CD14-positive monocyte (primary cell): Measurements from ENCODE around the gene IGF2BP2. TPM values are rescaled to one million over a fixed set of nuclear protein-coding genes. Genes with fewer than 3 reads are reported as not detected.

Experiments
- DNase-seq, 3 donors: peaks; one replicate each; pipeline ENCODE4 v3.0.0-alpha.2; 2011 to 2022
- H2AFZ ChIP-seq: 2 replicates; pipeline ENCODE4 v1.6.0; 2012; ENCODE audit warnings: mild to moderate bottlenecking, low read depth, low read length, inconsistent platforms; ENCODE audit not compliant: insufficient read depth, poor library complexity, severe bottlenecking
- H3K27ac ChIP-seq, 2 donors: 1 replicate in 1 of 2; 2 replicates in 1 of 2; pipeline ENCODE4 v1.5.1; 2012 to 2013; ENCODE audit warnings: low read length in 2 of 2, control low read depth in 1 of 2, inconsistent platforms in 1 of 2, low read depth in 1 of 2, mild to moderate bottlenecking in 1 of 2
- H3K27me3 ChIP-seq, 2 donors: one replicate each; pipeline versions ENCODE4 v1.6.0 to v1.6.1; 2011 to 2013; ENCODE audit warnings: low read length in 2 of 2; ENCODE audit not compliant: control insufficient read depth in 2 of 2, insufficient read depth in 2 of 2
- H3K36me3 ChIP-seq, 2 donors: replicated peaks in 1 of 2; 1 replicate in 1 of 2; 2 replicates in 1 of 2; pipeline versions ENCODE4 v1.5.1 to v1.6.1; 2012 to 2013; ENCODE audit warnings: low read length in 2 of 2, control low read depth in 1 of 2, inconsistent platforms in 1 of 2, mild to moderate bottlenecking in 1 of 2; ENCODE audit not compliant: insufficient read depth in 2 of 2, control insufficient read depth in 1 of 2
- H3K4me1 ChIP-seq, 2 donors: 1 replicate in 1 of 2; 2 replicates in 1 of 2; pipeline versions ENCODE4 v1.5.1 to v1.6.1; 2012 to 2013; ENCODE audit warnings: low read length in 2 of 2, control low read depth in 1 of 2, inconsistent platforms in 1 of 2, mild to moderate bottlenecking in 1 of 2, moderate library complexity in 1 of 2; ENCODE audit not compliant: insufficient read depth in 2 of 2, control insufficient read depth in 1 of 2
- H3K4me2 ChIP-seq: replicated peaks from 2 replicates; pipeline ENCODE3; 2012; ENCODE audit warnings: low read length, moderate library complexity, mild to moderate bottlenecking; ENCODE audit not compliant: poor library complexity, severe bottlenecking; ENCODE audit errors: extremely low read depth
- H3K4me3 ChIP-seq, 3 experiments: fragments of 200-600 bp in 1 of 3; sonication (generic) in 1 of 3; replicated peaks in 1 of 3; 1 replicate in 2 of 3; 2 replicates in 1 of 3; pipeline ENCODE4 v1.5.1; 2011 to 2013; ENCODE audit warnings: low read length in 3 of 3, mild to moderate bottlenecking in 3 of 3, control low read depth in 2 of 3, low read depth in 2 of 3, inconsistent platforms in 1 of 3, moderate library complexity in 1 of 3
- H3K79me2 ChIP-seq: 2 replicates; pipeline ENCODE4 v1.6.0; 2012; ENCODE audit warnings: mild to moderate bottlenecking, control low read depth, inconsistent platforms, low read length, moderate library complexity; ENCODE audit not compliant: insufficient read depth
- H3K9ac ChIP-seq: 2 replicates; pipeline ENCODE4 v1.6.0; 2017; ENCODE audit warnings: low read length, mild to moderate bottlenecking; ENCODE audit not compliant: insufficient read depth, poor library complexity, severe bottlenecking
- H3K9me3 ChIP-seq, 2 donors: replicated peaks in 1 of 2; 1 replicate in 1 of 2; 2 replicates in 1 of 2; pipeline versions ENCODE4 v1.5.1 to v1.6.1; 2012 to 2013; ENCODE audit warnings: low read length in 2 of 2, control low read depth in 1 of 2; ENCODE audit not compliant: control insufficient read depth in 1 of 2, insufficient read depth in 1 of 2
- H4K20me1 ChIP-seq: 2 replicates; pipeline ENCODE4 v1.6.0; 2012; ENCODE audit warnings: mild to moderate bottlenecking, low read length, control low read depth, moderate library complexity; ENCODE audit not compliant: insufficient read depth
- H3K27ac Mint-ChIP-seq, 7 donors: one replicate each; pipeline ENCODE4 v1.8.0; 2020; ENCODE audit warnings: mild to moderate bottlenecking in 7 of 7, mixed read lengths in 7 of 7, moderate library complexity in 6 of 7, inconsistent platforms in 2 of 7
- H3K27me3 Mint-ChIP-seq, 3 donors: one replicate each; pipeline ENCODE4 v1.8.0; 2021 to 2022; ENCODE audit warnings: low read depth in 3 of 3, mild to moderate bottlenecking in 3 of 3, mixed read lengths in 3 of 3, moderate library complexity in 3 of 3, inconsistent platforms in 1 of 3
- H3K36me3 Mint-ChIP-seq, 2 donors: one replicate each; pipeline ENCODE4 v1.8.0; 2020; ENCODE audit warnings: mixed read lengths in 2 of 2, inconsistent platforms in 1 of 2, mild to moderate bottlenecking in 1 of 2
- H3K4me1 Mint-ChIP-seq: one replicate; pipeline ENCODE4 v1.8.0; 2020; ENCODE audit warnings: mild to moderate bottlenecking, mixed read lengths
- H3K4me3 Mint-ChIP-seq, 2 donors: one replicate each; pipeline ENCODE4 v1.8.0; 2020; ENCODE audit warnings: mild to moderate bottlenecking in 2 of 2, mixed read lengths in 2 of 2, moderate library complexity in 1 of 2
- H3K9me3 Mint-ChIP-seq, 7 donors: one replicate each; pipeline ENCODE4 v1.8.0; 2020 to 2022; ENCODE audit warnings: mixed read lengths in 7 of 7, mild to moderate bottlenecking in 6 of 7, moderate library complexity in 6 of 7, inconsistent platforms in 2 of 7
- CTCF ChIP-seq: fragments of 200-600 bp; IDR thresholded peaks from one replicate; pipeline ENCODE4 v1.8.0; 2022; ENCODE audit warnings: antibody characterized with exemption, mild to moderate bottlenecking
- WGBS: methylation state at CpG from one replicate; pipeline ENCODE4 v1.1.5; 2013; ENCODE audit warnings: missing lambda C conversion rate; ENCODE audit not compliant: insufficient coverage; 5-methylcytosine and 5-hydroxymethylcytosine counted together
- intact Hi-C, 2 donors: fragments of 100-400 bp; cut with micrococcal nuclease; formaldehyde crosslinking; loops; one replicate each; pipeline versions ENCODE4 v1.15.0 to v1.15.1; 2023
- polyA plus RNA-seq, 3 donors: library from polyadenylated mRNA; depleted of rRNA in 1 of 3; unstranded in 2 of 3; stranded (reverse) in 1 of 3; fragments of 300-500 nt in 2 of 3; fragments of >200 nt in 1 of 3; fragmentation: Illumina TruSeq in 2 of 3; gene quantifications; 1 replicate in 2 of 3; 2 replicates in 1 of 3; pipeline ENCODE4 v1.2.3, GENCODE V29; 2012 to 2021

The IGF2BP2 gene
- polyA plus RNA-seq, 3 donors: 0.78 to 2.8 (median 1.00) TPM

DNA sequence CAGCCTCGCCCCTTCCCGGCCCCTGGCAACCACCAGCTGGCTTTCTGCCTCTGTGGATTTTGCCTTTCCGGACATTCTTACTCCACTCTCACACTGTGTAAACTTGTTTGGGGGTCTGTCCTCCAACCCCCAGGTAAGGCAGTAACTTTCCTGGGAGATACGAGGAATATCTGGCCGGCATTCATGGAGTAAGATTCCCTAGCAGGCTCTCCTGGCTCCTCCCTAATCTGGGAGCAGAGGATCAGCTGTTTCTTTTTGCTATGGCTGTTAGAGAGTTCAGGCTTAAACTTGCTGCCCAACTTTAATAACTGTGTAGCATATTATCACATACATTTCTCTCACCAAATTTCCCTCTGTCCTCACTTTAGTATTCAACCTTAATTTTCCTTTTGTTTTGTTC, 64.3 kb downstream of the IGF2BP2 start:
- Histone ChIP-seq H4K20me1 (no peaks in the 10 kb centered on the region), H3K4me1 (peaks cover 20 to 25% of the 10 kb centered on the region in 2 donors), H3K9me3 (peaks cover 0 to 5% of the 10 kb centered on the region in 2 donors), H3K36me3 (no peaks in the 10 kb centered on the region), H3K4me2 (no peak overlapping the region), H3K27me3 (no peaks in the 10 kb centered on the region), H3K4me3 (no peak overlapping the region), H3K9ac (no peak overlapping the region), H2AFZ (no peak overlapping the region), H3K79me2 (peaks cover 62% of the 10 kb centered on the region), H3K27ac (no peak overlapping the region)
- Mint-ChIP-seq H3K36me3 (peaks cover 12 to 14% of the 10 kb centered on the region in 2 donors), H3K4me3 (no peak overlapping the region), H3K27me3 (peaks cover 0 to 1% (median 0%) of the 10 kb centered on the region in 3 donors), H3K4me1 (peaks cover 44% of the 10 kb centered on the region), H3K27ac (no peak overlapping the region), H3K9me3 (peaks cover 4 to 10% (median 8%) of the 10 kb centered on the region in 7 donors)
- DNase-seq: no peak
- no peak for TF ChIP-seq CTCF
- intact Hi-C loops: no loop called here
- 70% methylated on average over 2 of the region's 5 CpGs for WGBS

DNA sequence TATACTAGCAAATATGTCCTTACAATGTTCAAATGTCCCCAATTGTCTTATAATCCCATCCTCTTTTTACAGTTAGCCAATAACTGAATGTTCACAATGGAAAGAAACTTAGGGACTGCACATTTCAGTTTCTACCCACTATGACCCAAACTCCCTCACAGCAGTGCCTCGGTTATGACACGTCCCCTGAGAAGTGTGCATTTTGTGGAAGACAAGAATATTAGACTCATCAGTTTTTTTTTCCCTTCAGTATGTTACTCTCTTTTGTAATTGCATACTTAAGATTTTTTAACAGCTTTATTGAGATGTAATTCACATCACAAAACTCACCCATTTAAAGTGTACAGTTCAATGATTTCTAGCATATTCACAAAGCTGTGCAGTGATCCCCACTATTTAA, 64.8 kb downstream of the IGF2BP2 start:
- H3K9me3 Mint-ChIP-seq: peaks cover 6 to 14% (median 10%) of the 10 kb centered on the region in 7 donors
- WGBS: no CpG with 5 or more reads among the region's 2 CpGs
- H3K27me3 Mint-ChIP-seq: no peaks in the 10 kb centered on the region
- H3K9ac ChIP-seq: no peak overlapping the region
- no peak overlapping the region for H3K4me3 ChIP-seq
- H3K4me1 Mint-ChIP-seq: peaks cover 39% of the 10 kb centered on the region
- no peak overlapping the region for H3K27ac ChIP-seq
- no peak overlapping the region for H3K4me2 ChIP-seq
- peaks cover 16 to 22% of the 10 kb centered on the region in 2 donors for H3K4me1 ChIP-seq
- H3K36me3 Mint-ChIP-seq: peaks cover 15 to 16% of the 10 kb centered on the region in 2 donors
- intact Hi-C loops: no loop called here
- peaks cover 62% of the 10 kb centered on the region for H3K79me2 ChIP-seq
- no peaks in the 10 kb centered on the region for H4K20me1 ChIP-seq
- DNase-seq: no peak
- peak overlapping the region in 1 of 7 donors; percentile 2 for H3K27ac Mint-ChIP-seq
- no peak overlapping the region for H3K4me3 Mint-ChIP-seq
- H3K27me3 ChIP-seq: no peaks in the 10 kb centered on the region
- no peak overlapping the region for H2AFZ ChIP-seq
- H3K9me3 ChIP-seq: peaks cover 3 to 10% of the 10 kb centered on the region in 2 donors
- TF ChIP-seq CTCF: no peak
- no peaks in the 10 kb centered on the region for H3K36me3 ChIP-seq
